ENCODE measurements around the gene RAPGEF1.

DNA sequence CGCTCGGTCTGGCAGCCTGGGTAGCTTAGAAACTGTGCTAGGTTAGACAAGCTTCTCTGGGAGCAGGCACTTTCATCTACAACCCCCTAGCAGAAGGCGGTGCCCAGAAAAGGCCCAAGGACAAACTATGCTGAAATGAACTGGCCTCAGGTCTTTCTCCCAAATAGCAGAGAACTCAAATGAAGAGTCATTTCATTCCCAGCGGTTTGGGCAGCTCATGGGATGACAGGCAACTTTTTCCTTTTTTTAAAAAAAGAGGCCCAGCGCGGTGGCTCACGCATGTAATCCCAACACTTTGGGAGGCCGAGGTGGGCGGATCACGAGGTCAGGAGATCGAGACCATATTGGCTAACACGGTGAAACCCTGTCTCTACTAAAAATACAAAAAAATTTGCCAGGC lies 2.5 kb downstream of the RAPGEF1 start:
- TF ChIP-seq, protein P1, sequence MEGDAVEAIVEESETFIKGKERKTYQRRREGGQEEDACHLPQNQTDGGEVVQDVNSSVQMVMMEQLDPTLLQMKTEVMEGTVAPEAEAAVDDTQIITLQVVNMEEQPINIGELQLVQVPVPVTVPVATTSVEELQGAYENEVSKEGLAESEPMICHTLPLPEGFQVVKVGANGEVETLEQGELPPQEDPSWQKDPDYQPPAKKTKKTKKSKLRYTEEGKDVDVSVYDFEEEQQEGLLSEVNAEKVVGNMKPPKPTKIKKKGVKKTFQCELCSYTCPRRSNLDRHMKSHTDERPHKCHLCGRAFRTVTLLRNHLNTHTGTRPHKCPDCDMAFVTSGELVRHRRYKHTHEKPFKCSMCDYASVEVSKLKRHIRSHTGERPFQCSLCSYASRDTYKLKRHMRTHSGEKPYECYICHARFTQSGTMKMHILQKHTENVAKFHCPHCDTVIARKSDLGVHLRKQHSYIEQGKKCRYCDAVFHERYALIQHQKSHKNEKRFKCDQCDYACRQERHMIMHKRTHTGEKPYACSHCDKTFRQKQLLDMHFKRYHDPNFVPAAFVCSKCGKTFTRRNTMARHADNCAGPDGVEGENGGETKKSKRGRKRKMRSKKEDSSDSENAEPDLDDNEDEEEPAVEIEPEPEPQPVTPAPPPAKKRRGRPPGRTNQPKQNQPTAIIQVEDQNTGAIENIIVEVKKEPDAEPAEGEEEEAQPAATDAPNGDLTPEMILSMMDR (conservative IDR thresholded peaks at IDR 0.05; ENCODE audit: low read depth in 2 of 2): no peak
- TF ChIP-seq JUNB (IDR thresholded peaks at IDR 0.05; ENCODE audit: unreplicated experiment) (no peak), POLR2AphosphoS5 (IDR thresholded peaks at IDR 0.05; ENCODE audit: low read depth) (no peak), EZH2phosphoT487 (IDR thresholded peaks at IDR 0.05; ENCODE audit: unreplicated experiment) (no peak)
- TF ChIP-seq, protein P2, sequence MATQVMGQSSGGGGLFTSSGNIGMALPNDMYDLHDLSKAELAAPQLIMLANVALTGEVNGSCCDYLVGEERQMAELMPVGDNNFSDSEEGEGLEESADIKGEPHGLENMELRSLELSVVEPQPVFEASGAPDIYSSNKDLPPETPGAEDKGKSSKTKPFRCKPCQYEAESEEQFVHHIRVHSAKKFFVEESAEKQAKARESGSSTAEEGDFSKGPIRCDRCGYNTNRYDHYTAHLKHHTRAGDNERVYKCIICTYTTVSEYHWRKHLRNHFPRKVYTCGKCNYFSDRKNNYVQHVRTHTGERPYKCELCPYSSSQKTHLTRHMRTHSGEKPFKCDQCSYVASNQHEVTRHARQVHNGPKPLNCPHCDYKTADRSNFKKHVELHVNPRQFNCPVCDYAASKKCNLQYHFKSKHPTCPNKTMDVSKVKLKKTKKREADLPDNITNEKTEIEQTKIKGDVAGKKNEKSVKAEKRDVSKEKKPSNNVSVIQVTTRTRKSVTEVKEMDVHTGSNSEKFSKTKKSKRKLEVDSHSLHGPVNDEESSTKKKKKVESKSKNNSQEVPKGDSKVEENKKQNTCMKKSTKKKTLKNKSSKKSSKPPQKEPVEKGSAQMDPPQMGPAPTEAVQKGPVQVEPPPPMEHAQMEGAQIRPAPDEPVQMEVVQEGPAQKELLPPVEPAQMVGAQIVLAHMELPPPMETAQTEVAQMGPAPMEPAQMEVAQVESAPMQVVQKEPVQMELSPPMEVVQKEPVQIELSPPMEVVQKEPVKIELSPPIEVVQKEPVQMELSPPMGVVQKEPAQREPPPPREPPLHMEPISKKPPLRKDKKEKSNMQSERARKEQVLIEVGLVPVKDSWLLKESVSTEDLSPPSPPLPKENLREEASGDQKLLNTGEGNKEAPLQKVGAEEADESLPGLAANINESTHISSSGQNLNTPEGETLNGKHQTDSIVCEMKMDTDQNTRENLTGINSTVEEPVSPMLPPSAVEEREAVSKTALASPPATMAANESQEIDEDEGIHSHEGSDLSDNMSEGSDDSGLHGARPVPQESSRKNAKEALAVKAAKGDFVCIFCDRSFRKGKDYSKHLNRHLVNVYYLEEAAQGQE (IDR thresholded peaks at IDR 0.05; ENCODE audit: unreplicated experiment): no peak
